Subcutaneous adipose tissue (tissue), 4 donors: Measurements from ENCODE around the gene ODAD4. TPM values are rescaled to one million over a fixed set of nuclear protein-coding genes. Genes with fewer than 3 reads are reported as not detected.

Experiments
- CTCF ChIP-seq: fragments of 450-650 bp; IDR thresholded peaks from one replicate; pipeline ENCODE4 v1.5.1; 2016; ENCODE audit warnings: low read depth, mild to moderate bottlenecking, control low read depth, antibody characterized with exemption, moderate library complexity
- total RNA-seq, 4 donors: library from RNA; depleted of rRNA; stranded (reverse); fragments of >200 nt; gene quantifications; one replicate each; pipeline ENCODE4 v1.1.0, GENCODE V29; 2016

Gene ODAD4
- total RNA-seq, 4 donors from 2014 or later, result 0.33 to 0.88 (median 0.44) TPM

GRCh38 chr17:42001729-42002128 is 71.3 kb downstream of the ODAD4 start:
- TF ChIP-seq CTCF, result no peak

- TF ChIP-seq CTCF, result no peak
Observed at GRCh38 chr17:42002175-42002791, 71.9 kb downstream of the ODAD4 start.

GRCh38 chr17:42002792-42003301 is 72.4 kb downstream of the ODAD4 start:
- no peak for TF ChIP-seq CTCF

GRCh38 chr17:42005166-42005565 is 74.7 kb downstream of the ODAD4 start:
- no peak for TF ChIP-seq CTCF

- TF ChIP-seq CTCF, result no peak
Observed at GRCh38 chr17:42009170-42009569, 78.8 kb downstream of the ODAD4 start.

GRCh38 chr17:42010898-42011516 is 80.6 kb downstream of the ODAD4 start:
- TF ChIP-seq CTCF, result no peak

Other genes starting within 250 kb of the ODAD4 start
- 1,000 to 10,000 TPM in 1 of 4 donors, 100 to 1,000 TPM in 3; 563 to 1,496 (median 636) TPM for gene EIF1, start 241.7 kb upstream of the ODAD4 start, total RNA-seq
- not detected for gene GAST, start 218.3 kb upstream of the ODAD4 start, total RNA-seq
- not detected for gene HAP1, start 196.0 kb upstream of the ODAD4 start, total RNA-seq
- 10 to 100 TPM; 22.7 to 96.3 (median 57.6) TPM for gene JUP, start 143.9 kb upstream of the ODAD4 start, total RNA-seq
- gene P3H4, start 118.7 kb upstream of the ODAD4 start, total RNA-seq, result 1 to 10 TPM; 1.8 to 5.8 (median 5.0) TPM
- gene FKBP10, start 117.6 kb upstream of the ODAD4 start, total RNA-seq, result 10 to 100 TPM; 13.7 to 34.8 (median 23.1) TPM
- 10 to 100 TPM; 26.7 to 54.4 (median 49.2) TPM for gene NT5C3B, start 94.4 kb upstream of the ODAD4 start, total RNA-seq
- under 1 TPM in 3 of 4 donors, not detected in 1; 0.51 to 0.66 (median 0.57) TPM for gene KLHL10, start 92.8 kb upstream of the ODAD4 start, total RNA-seq
- gene KLHL11, start 65.2 kb upstream of the ODAD4 start, total RNA-seq, result 10 to 100 TPM; 15.1 to 20.5 (median 17.8) TPM
- gene ACLY, start 11.7 kb upstream of the ODAD4 start, total RNA-seq, result 10 to 100 TPM; 50.9 to 75.9 (median 64.1) TPM
- 10 to 100 TPM; 25.4 to 96.1 (median 55.2) TPM for gene CNP, start 36.2 kb downstream of the ODAD4 start, total RNA-seq
- 10 to 100 TPM; 70.1 to 79.6 (median 76.4) TPM for gene DNAJC7, start 86.8 kb downstream of the ODAD4 start, total RNA-seq
- gene NKIRAS2, start 89.5 kb downstream of the ODAD4 start, total RNA-seq, result 10 to 100 TPM; 21.2 to 37.1 (median 29.0) TPM
- 1 to 10 TPM in 1 of 4 donors, under 1 TPM in 2, not detected in 1; 0.17 to 1.7 (median 0.44) TPM for gene C17orf113, start 120.0 kb downstream of the ODAD4 start, total RNA-seq
- gene ZNF385C, start 167.9 kb downstream of the ODAD4 start, total RNA-seq, result under 1 TPM in 2 of 4 donors, not detected in 2; 0.22 to 0.49 TPM
- gene DHX58, start 182.1 kb downstream of the ODAD4 start, total RNA-seq, result 10 to 100 TPM in 3 of 4 donors, 1 to 10 TPM in 1; 4.7 to 17.1 (median 13.5) TPM
- gene KAT2A, start 190.8 kb downstream of the ODAD4 start, total RNA-seq, result 10 to 100 TPM; 27.2 to 49.9 (median 32.8) TPM
- gene HSPB9, start 192.2 kb downstream of the ODAD4 start, total RNA-seq, result not detected
- 100 to 1,000 TPM in 3 of 4 donors, 10 to 100 TPM in 1; 89.7 to 167 (median 115) TPM for gene RAB5C, start 224.4 kb downstream of the ODAD4 start, total RNA-seq